HepG2 (cell line): ENCODE measurements around the gene NXPH4. TPM values are rescaled to one million over a fixed set of nuclear protein-coding genes. Genes with fewer than 3 reads are reported as not detected.

ENCODE experiments used
- ELF4 ChIP-seq: sonication (generic); formaldehyde crosslinking; IDR thresholded peaks from 2 replicates; pipeline ENCODE4 v1.5.0; 2020; ENCODE audit warnings: missing genetic modification reagents, mild to moderate bottlenecking, moderate library complexity, borderline replicate concordance
- IRF9 ChIP-seq: sonication (generic); formaldehyde crosslinking; IDR thresholded peaks from 2 replicates; pipeline ENCODE4 v1.8.0; 2022; ENCODE audit warnings: missing genetic modification reagents, mild to moderate bottlenecking, borderline replicate concordance
- ISX ChIP-seq: sonication (generic); formaldehyde crosslinking; conservative IDR thresholded peaks from 2 replicates; pipeline ENCODE4 v1.5.0; 2020; ENCODE audit warnings: missing genetic modification reagents
- NCOA5 ChIP-seq: sonication (generic); formaldehyde crosslinking; IDR thresholded peaks from 2 replicates; pipeline ENCODE4 v1.4.0; 2020; ENCODE audit warnings: missing genetic modification reagents
- PHF8 ChIP-seq: sonication (generic); formaldehyde crosslinking; IDR thresholded peaks from 2 replicates; pipeline ENCODE4 v1.5.0; 2020; ENCODE audit warnings: missing genetic modification reagents
- RCOR2 ChIP-seq: IDR thresholded peaks from 2 replicates; pipeline ENCODE4 v1.6.1; 2016; ENCODE audit warnings: missing biosample characterization, missing genetic modification reagents
- TRAFD1 ChIP-seq: sonication (generic); formaldehyde crosslinking; IDR thresholded peaks from 2 replicates; pipeline ENCODE4 v1.5.1; 2020; ENCODE audit warnings: missing genetic modification reagents, mild to moderate bottlenecking, borderline replicate concordance
- ZBTB20 ChIP-seq: sonication (generic); formaldehyde crosslinking; IDR thresholded peaks from 2 replicates; pipeline ENCODE4 v1.8.1; 2023; ENCODE audit warnings: missing genetic modification reagents, low read depth, mild to moderate bottlenecking, borderline replicate concordance
- ZHX2 ChIP-seq, 2 experiments: sonication (generic) in 1 of 2; formaldehyde crosslinking in 1 of 2; IDR thresholded peaks; 2 replicates each; pipeline versions ENCODE4 v1.6.1 to v1.9.0; 2014 to 2022; ENCODE audit warnings: antibody characterized with exemption in 1 of 2, borderline replicate concordance in 1 of 2, inconsistent platforms in 1 of 2, low read depth in 1 of 2, missing genetic modification reagents in 1 of 2
- ZNF282 ChIP-seq: fragments of 450-650 bp; IDR thresholded peaks from 2 replicates; pipeline ENCODE4 v1.6.1; 2018; ENCODE audit not compliant: partially characterized antibody
- ZNF335 ChIP-seq: sonication (generic); formaldehyde crosslinking; IDR thresholded peaks from 2 replicates; pipeline ENCODE4 v1.4.0; 2020; ENCODE audit warnings: missing genetic modification reagents
- ZNF784 ChIP-seq: sonication (generic); formaldehyde crosslinking; IDR thresholded peaks from 2 replicates; pipeline ENCODE4 v1.5.1; 2020; ENCODE audit warnings: missing genetic modification reagents, mild to moderate bottlenecking, borderline replicate concordance
- ZSCAN30 ChIP-seq: sonication (generic); formaldehyde crosslinking; IDR thresholded peaks from 2 replicates; pipeline ENCODE4 v1.5.0; 2020; ENCODE audit warnings: mild to moderate bottlenecking, missing genetic modification reagents
- polyA plus RNA-seq, 8 experiments: library from polyadenylated mRNA; depleted of rRNA in 3 of 8; stranded (reverse) in 7 of 8; unstranded in 1 of 8; fragments of >200 nt; fragmentation: Illumina TruSeq in 4 of 8; extraction: Trizol in 4 of 8; gene quantifications; 2 replicates each; pipeline versions ENCODE4 v1.2.1 to v1.2.3, GENCODE V29; 2011 to 2016; ENCODE audit warnings: low read depth in 4 of 8, missing spikeins in 1 of 8, mixed read lengths in 1 of 8; ENCODE audit not compliant: insufficient read depth in 1 of 8
- total RNA-seq, 5 experiments: library from RNA; depleted of rRNA; stranded (reverse); fragments of >200 nt; fragmentation: Illumina TruSeq; extraction: Trizol; gene quantifications; 2 replicates each; pipeline ENCODE4 v1.2.3, GENCODE V29; 2016; ENCODE audit warnings: low read depth in 1 of 5

The NXPH4 gene
- total and polyA plus RNA-seq, 2 of the 13 experiments (the other 11 are each of a cell fraction or from before 2014, with no cell fraction given): 0.13 TPM; not detected in 1

GRCh38 chr12:57224278-57224972 lies 7.8 kb downstream of the NXPH4 start (continued):
- no peak for TF ChIP-seq ZBTB20 (CRISPR knock-in tag)
- TF ChIP-seq ELF4 (CRISPR knock-in tag): no peak
- TF ChIP-seq ZNF335 (CRISPR knock-in tag): no peak
- no peak for TF ChIP-seq ZHX2 (IDR thresholded peaks at IDR 0.05; ENCODE audit: low read depth)
- TF ChIP-seq ZHX2 (CRISPR knock-in tag; IDR thresholded peaks at IDR 0.05; ENCODE audit: borderline replicate concordance): no peak
- no peak for TF ChIP-seq PHF8
- TF ChIP-seq ZNF784 (CRISPR knock-in tag): no peak
- no peak for TF ChIP-seq TRAFD1
- no peak for TF ChIP-seq RCOR2 (CRISPR knock-in tag)
- TF ChIP-seq ZSCAN30 (CRISPR knock-in tag): no peak
- no peak for TF ChIP-seq IRF9 (CRISPR knock-in tag)
- no peak for TF ChIP-seq ISX
- TF ChIP-seq NCOA5 (CRISPR knock-in tag): no peak
- no peak for TF ChIP-seq ZNF282
